IMR-90 (cell line): ENCODE measurements around the gene FUT1. TPM values are rescaled to one million over a fixed set of nuclear protein-coding genes. Genes with fewer than 3 reads are reported as not detected.

Source experiments
- ATAC-seq: fragments of 200-7000 bp; cut with Tn5 transposase; 2 replicates; pipeline ENCODE4 v1.9.1; 2020; ENCODE audit warnings: low read depth, mild to moderate bottlenecking, moderate library complexity
- BruUV-seq: library from RNA; stranded (reverse); fragments of 400-500 nt; replicated peaks from 2 replicates; lab custom pipeline; 2021; lab: Mats Ljungman, UMichigan
- CTCF ChIA-PET: fragments of 300-600 bp; formaldehyde crosslinking; extraction: SDS; loops from one replicate; lab custom pipeline; 2021; ENCODE audit warnings: antibody characterized with exemption; lab: Yijun Ruan, JAX
- POLR2A ChIA-PET: fragments of 300-600 bp; sonication (Branson Sonifier 250); formaldehyde crosslinking; loops from one replicate; lab custom pipeline; 2022; ENCODE audit warnings: antibody characterized with exemption; ENCODE audit not compliant: unreplicated experiment; lab: Charles Lee
- DNase-seq: peaks from one replicate; pipeline ENCODE4 v3.0.0; 2013
- H2AFZ ChIP-seq: replicated peaks from 2 replicates; pipeline ENCODE3; 2013; ENCODE audit warnings: low read length, mild to moderate bottlenecking; ENCODE audit not compliant: poor library complexity
- H2AK5ac ChIP-seq: 2 replicates; pipeline ENCODE4 v1.6.1; 2013; ENCODE audit warnings: low read depth, low read length, inconsistent platforms
- H2AK9ac ChIP-seq: replicated peaks from 2 replicates; pipeline ENCODE3; 2013; ENCODE audit warnings: mild to moderate bottlenecking, low read depth, low read length, moderate library complexity; ENCODE audit not compliant: poor library complexity
- H2BK120ac ChIP-seq: 2 replicates; pipeline ENCODE4 v1.6.1; 2013; ENCODE audit warnings: low read depth, low read length, inconsistent platforms
- H2BK15ac ChIP-seq: 3 replicates; pipeline ENCODE4 v1.6.1; 2013; ENCODE audit warnings: low read depth, low read length, inconsistent platforms
- H2BK20ac ChIP-seq: 2 replicates; pipeline ENCODE4 v1.6.1; 2013; ENCODE audit warnings: low read depth, mild to moderate bottlenecking, inconsistent platforms, low read length, moderate library complexity
- H2BK5ac ChIP-seq: 2 replicates; pipeline ENCODE4 v1.6.1; 2013; ENCODE audit warnings: mild to moderate bottlenecking, low read depth, low read length, inconsistent platforms; ENCODE audit not compliant: poor library complexity, severe bottlenecking
- H3K14ac ChIP-seq: replicated peaks from 2 replicates; pipeline ENCODE4 v1.6.1; 2013; ENCODE audit warnings: low read depth, low read length, inconsistent platforms
- H3K18ac ChIP-seq: 2 replicates; pipeline ENCODE4 v1.6.1; 2013; ENCODE audit warnings: low read depth, low read length, control low read depth
- H3K23ac ChIP-seq: 2 replicates; pipeline ENCODE4 v1.6.1; 2013; ENCODE audit warnings: low read depth, low read length, inconsistent platforms
- H3K27ac ChIP-seq: 2 replicates; pipeline ENCODE4 v1.5.1; 2013; ENCODE audit warnings: mild to moderate bottlenecking, control low read depth, low read length; ENCODE audit not compliant: insufficient read depth
- H3K27me3 ChIP-seq: 2 replicates; pipeline ENCODE4 v1.6.1; 2013; ENCODE audit warnings: low read length; ENCODE audit not compliant: control insufficient read depth, insufficient read depth
- H3K36me3 ChIP-seq: 2 replicates; pipeline ENCODE4 v1.6.1; 2013; ENCODE audit warnings: low read length, mixed read lengths; ENCODE audit not compliant: control insufficient read depth, insufficient read depth
- H3K4ac ChIP-seq: 2 replicates; pipeline ENCODE4 v1.6.1; 2013; ENCODE audit warnings: low read depth, low read length, inconsistent platforms
- H3K4me1 ChIP-seq: 2 replicates; pipeline ENCODE4 v1.6.1; 2013; ENCODE audit warnings: low read length, mixed read lengths; ENCODE audit not compliant: control insufficient read depth, insufficient read depth
- H3K4me2 ChIP-seq: 2 replicates; pipeline ENCODE4 v1.6.1; 2013; ENCODE audit warnings: low read depth, mild to moderate bottlenecking, control low read depth, low read length, moderate library complexity
- H3K4me3 ChIP-seq: 2 replicates; pipeline ENCODE4 v1.5.1; 2013; ENCODE audit warnings: low read depth, mild to moderate bottlenecking, control low read depth, low read length, moderate library complexity; ENCODE audit not compliant: insufficient read depth
- H3K56ac ChIP-seq: 2 replicates; pipeline ENCODE4 v1.6.1; 2013; ENCODE audit warnings: low read length, inconsistent platforms; ENCODE audit not compliant: insufficient read depth; ENCODE audit errors: extremely low read depth
- H3K79me1 ChIP-seq, 2 experiments: 2 replicates each; pipeline ENCODE4 v1.6.1; 2013; ENCODE audit warnings: low read length in 2 of 2, inconsistent platforms in 1 of 2, low read depth in 1 of 2
- H3K9ac ChIP-seq: 2 replicates; pipeline ENCODE4 v1.6.1; 2013; ENCODE audit warnings: low read depth, low read length, control low read depth
- H3K9me1 ChIP-seq: 2 replicates; pipeline ENCODE4 v1.6.1; 2013; ENCODE audit warnings: low read length, inconsistent platforms; ENCODE audit not compliant: insufficient read depth
- H3K9me3 ChIP-seq: 2 replicates; pipeline ENCODE4 v1.6.1; 2013; ENCODE audit warnings: low read length; ENCODE audit not compliant: control insufficient read depth, insufficient read depth
- H4K20me1 ChIP-seq: 2 replicates; pipeline ENCODE4 v1.6.1; 2013; ENCODE audit warnings: low read length, inconsistent platforms; ENCODE audit not compliant: insufficient read depth
- H4K5ac ChIP-seq: 2 replicates; pipeline ENCODE4 v1.6.1; 2013; ENCODE audit warnings: mild to moderate bottlenecking, low read depth, low read length, control low read depth
- H4K8ac ChIP-seq, 2 experiments: 2 replicates each; pipeline ENCODE4 v1.6.1; 2013; ENCODE audit warnings: low read depth in 2 of 2, low read length in 2 of 2, control low read depth in 1 of 2, inconsistent platforms in 1 of 2
- H4K91ac ChIP-seq: 2 replicates; pipeline ENCODE4 v1.6.1; 2013; ENCODE audit warnings: low read depth, low read length, inconsistent platforms; ENCODE audit not compliant: insufficient read depth
- BHLHE40 ChIP-seq: fragments of 150-350 bp; IDR thresholded peaks from 2 replicates; pipeline ENCODE4 v1.6.1; 2016; ENCODE audit warnings: mild to moderate bottlenecking, low read depth, low read length
- CEBPB ChIP-seq: IDR thresholded peaks from 2 replicates; pipeline ENCODE4 v1.6.1; 2012; ENCODE audit warnings: low read depth, low read length, improper control_type of control experiment
- CHD1 ChIP-seq: IDR thresholded peaks from 2 replicates; pipeline ENCODE4 v1.6.1; 2012; ENCODE audit warnings: low read depth, low read length, improper control_type of control experiment
- CTCF ChIP-seq: conservative IDR thresholded peaks from 2 replicates; pipeline ENCODE4 v1.5.1; 2012; ENCODE audit warnings: mild to moderate bottlenecking, low read depth, low read length, improper control_type of control experiment
- ELK1 ChIP-seq: fragments of 150-350 bp; IDR thresholded peaks from 2 replicates; pipeline ENCODE4 v1.6.1; 2016; ENCODE audit warnings: low read depth, mild to moderate bottlenecking, low read length, moderate library complexity, borderline replicate concordance
- FOS ChIP-seq: fragments of 150-350 bp; IDR thresholded peaks from 2 replicates; pipeline ENCODE4 v1.6.1; 2016; ENCODE audit warnings: low read depth, low read length
- MAFK ChIP-seq: IDR thresholded peaks from 2 replicates; pipeline ENCODE4 v1.6.1; 2012; ENCODE audit warnings: low read depth, low read length, improper control_type of control experiment
- MAZ ChIP-seq: IDR thresholded peaks from 2 replicates; pipeline ENCODE4 v1.6.1; 2012; ENCODE audit warnings: low read depth, mild to moderate bottlenecking, low read length, improper control_type of control experiment, moderate library complexity, borderline replicate concordance
- MXI1 ChIP-seq: IDR thresholded peaks from 2 replicates; pipeline ENCODE4 v1.6.1; 2012; ENCODE audit warnings: low read depth, mild to moderate bottlenecking, low read length, moderate library complexity, borderline replicate concordance
- NFE2L2 ChIP-seq: fragments of 150-350 bp; IDR thresholded peaks from 2 replicates; pipeline ENCODE4 v1.6.1; 2016; ENCODE audit warnings: low read depth, mild to moderate bottlenecking, low read length
- POLR2A ChIP-seq: IDR thresholded peaks from 2 replicates; pipeline ENCODE4 v1.6.1; 2012; ENCODE audit warnings: mild to moderate bottlenecking, low read depth, low read length
- RAD21 ChIP-seq: IDR thresholded peaks from 2 replicates; pipeline ENCODE4 v1.6.1; 2012; ENCODE audit warnings: low read length, improper control_type of control experiment
- RCOR1 ChIP-seq: IDR thresholded peaks from 2 replicates; pipeline ENCODE4 v1.6.1; 2012; ENCODE audit warnings: mild to moderate bottlenecking, low read length, improper control_type of control experiment; ENCODE audit not compliant: insufficient replicate concordance
- RFX5 ChIP-seq: IDR thresholded peaks from 2 replicates; pipeline ENCODE4 v1.8.0; 2012; ENCODE audit warnings: low read depth, mild to moderate bottlenecking, low read length, moderate library complexity
- SMC3 ChIP-seq: fragments of 150-350 bp; IDR thresholded peaks from 2 replicates; pipeline ENCODE4 v1.6.1; 2016; ENCODE audit warnings: low read depth, mild to moderate bottlenecking, antibody characterized with exemption, low read length, moderate library complexity
- USF2 ChIP-seq: fragments of 150-350 bp; IDR thresholded peaks from 2 replicates; pipeline ENCODE4 v1.6.1; 2017; ENCODE audit warnings: mild to moderate bottlenecking, antibody characterized with exemption, low read length, low read depth
- WGBS, 2 experiments: methylation state at CpG; one replicate each; pipeline versions ENCODE4 v1.1.5 to v1.1.7; 2013; ENCODE audit warnings: missing lambda C conversion rate in 2 of 2; ENCODE audit not compliant: insufficient read length in 1 of 2; ENCODE audit errors: extremely low coverage in 2 of 2; 5-methylcytosine and 5-hydroxymethylcytosine counted together
- dilution Hi-C: fragments of 300-500 bp; cut with HindIII; formaldehyde crosslinking; loops from one replicate; pipeline ENCODE4 v1.14.3; 2018; ENCODE audit warnings: low sequenced_read_pairs; ENCODE audit not compliant: unreplicated experiment
- in situ Hi-C: fragments of 300-500 bp; cut with MboI; formaldehyde crosslinking; loops from 3 replicates; pipeline ENCODE4 v1.14.3; 2019; ENCODE audit warnings: low sequenced_read_pairs, inconsistent platforms, mixed read lengths
- intact Hi-C: fragments of 100-400 bp; cut with micrococcal nuclease; formaldehyde crosslinking; loops from 2 replicates; pipeline ENCODE4 v1.10.0; 2022
- polyA plus RNA-seq, 3 experiments: library from polyadenylated mRNA; depleted of rRNA; stranded (reverse); fragments of >200 nt; gene quantifications; 2 replicates each; pipeline ENCODE4 v1.2.3, GENCODE V29; 2012; ENCODE audit warnings: low replicate concordance in 1 of 3
- total RNA-seq: library from RNA; depleted of rRNA; stranded (reverse); fragments of >200 nt; gene quantifications from 2 replicates; pipeline ENCODE4 v1.2.3, GENCODE V29; 2012

FUT1 gene
- total and polyA plus RNA-seq, 2 of the 4 experiments (the other 2 are of a cell fraction): 0.09 to 0.18 TPM

- DNase-seq (no peak), ATAC-seq (no peak)
- Histone ChIP-seq H2BK15ac (no peak overlapping the region), H2BK5ac (no peak overlapping the region), H3K14ac (no peak overlapping the region), H3K9me1 (no peaks in the 10 kb centered on the region), H2AK9ac (no peak overlapping the region), H3K36me3 (no peaks in the 10 kb centered on the region), H4K8ac (no peak overlapping the region), H3K79me1 (no peaks in the 10 kb centered on the region), H2BK120ac (no peak overlapping the region), H3K56ac (no peak overlapping the region), H3K4me3 (no peak overlapping the region), H3K4me2 (no peak overlapping the region), H3K9ac (no peak overlapping the region), H4K20me1 (0 out of 2 replicates have a peak, but pooled peaks cover 2% of the 10 kb centered on the region), H4K91ac (no peak overlapping the region), H3K23ac (no peak overlapping the region), H2AK5ac (no peak overlapping the region), H2BK20ac (no peak overlapping the region), H3K27ac (no peak overlapping the region), H3K4ac (no peak overlapping the region), H3K27me3 (no peaks in the 10 kb centered on the region), H3K4me1 (peaks cover 10% of the 10 kb centered on the region), H4K5ac (no peak overlapping the region), H3K18ac (no peak overlapping the region), H2AFZ (no peak overlapping the region), H3K9me3 (no peaks in the 10 kb centered on the region)
- in situ Hi-C loops: no loop called here
- no peak for TF ChIP-seq CHD1
- no peak for TF ChIP-seq RFX5
- TF ChIP-seq CEBPB: no peak
- no peak for TF ChIP-seq NFE2L2
- no peak for TF ChIP-seq MAFK
- TF ChIP-seq MAZ: no peak
- no peak for TF ChIP-seq ELK1
- no peak for TF ChIP-seq RCOR1
- no peak for TF ChIP-seq MXI1
- no peak for TF ChIP-seq BHLHE40
- TF ChIP-seq USF2: no peak
- TF ChIP-seq CTCF: no peak
- TF ChIP-seq RAD21: no peak
- TF ChIP-seq POLR2A: no peak
- TF ChIP-seq FOS: no peak
- no peak for TF ChIP-seq SMC3
- WGBS, 2 experiments: no CpG with 5 or more reads among the region's 7 CpGs
- POLR2A ChIA-PET: no interaction called here
- intact Hi-C loops: no loop called here
- CTCF ChIA-PET: no interaction called here
- no TSS peak for BruUV-seq
- dilution Hi-C loops: no loop called here
These were observed 44.7 kb upstream of the FUT1 start for GRCh38 chr19:48797103-48797502.
